ENCODE measurements around the gene KIAA0825. TPM values are rescaled to one million over a fixed set of nuclear protein-coding genes. Genes with fewer than 3 reads are reported as not detected.
A peak's percentile ranks its signal among the peaks of the same experiment; 100 is the strongest.

KIAA0825 gene
- total RNA-seq, 2 donors from 2014 or later: 4.1 to 4.3 TPM

- TF ChIP-seq CTCF (IDR thresholded peaks at IDR 0.05): no peak
- H3K9me3 ChIP-seq: no peaks in the 10 kb centered on the region
- ATAC-seq (ENCODE audit: insufficient number of reproducible peaks, low FRiP score, low read depth) (no peak), DNase-seq (ENCODE audit: low spot score) (no peak)
- H3K27ac ChIP-seq: no peak overlapping the region
- no peaks in the 10 kb centered on the region for H3K36me3 ChIP-seq
- no peak overlapping the region for H3K4me3 ChIP-seq
- H3K27me3 ChIP-seq (replicated peaks; ENCODE audit: insufficient read depth): no peaks in the 10 kb centered on the region
- no peaks in the 10 kb centered on the region for H3K4me1 ChIP-seq (ENCODE audit: control insufficient read depth in 1 of 2, low read depth in 2 of 2)
Measured at GRCh38 chr5:94113087-94113486, 505.3 kb downstream of the KIAA0825 start.

GRCh38 chr5:94111209-94112004, 507.0 kb downstream of the KIAA0825 start:
- DNase-seq (ENCODE audit: low spot score) (peak; percentile 83), ATAC-seq (ENCODE audit: insufficient number of reproducible peaks, low FRiP score, low read depth) (peak; percentile 97)
- Histone ChIP-seq H3K27ac (peak overlapping the region; percentile 73 to 86), H3K4me3 (peak overlapping the region; percentile 95), H3K9me3 (no peaks in the 10 kb centered on the region), H3K4me1 (ENCODE audit: control insufficient read depth in 1 of 2, low read depth in 2 of 2) (no peaks in the 10 kb centered on the region), H3K27me3 (replicated peaks; ENCODE audit: insufficient read depth) (no peaks in the 10 kb centered on the region), H3K36me3 (no peaks in the 10 kb centered on the region)
- no peak for TF ChIP-seq CTCF (IDR thresholded peaks at IDR 0.05)

GRCh38 chr5:94103514-94104245, 514.7 kb downstream of the KIAA0825 start:
- peaks cover 12% of the 10 kb centered on the region for H3K9me3 ChIP-seq
- H3K27ac ChIP-seq: no peak overlapping the region
- H3K4me1 ChIP-seq (ENCODE audit: control insufficient read depth in 1 of 2, low read depth in 2 of 2): no peaks in the 10 kb centered on the region
- H3K36me3 ChIP-seq: no peaks in the 10 kb centered on the region
- TF ChIP-seq CTCF (IDR thresholded peaks at IDR 0.05): no peak
- DNase-seq (ENCODE audit: low spot score) (no peak), ATAC-seq (ENCODE audit: insufficient number of reproducible peaks, low FRiP score, low read depth) (no peak)
- no peak overlapping the region for H3K4me3 ChIP-seq
- no peaks in the 10 kb centered on the region for H3K27me3 ChIP-seq (replicated peaks; ENCODE audit: insufficient read depth)

Other genes with a start within 250 kb of the KIAA0825 start
- 1 to 10 TPM; 2.3 to 2.7 TPM for gene SLF1, start 65 bp upstream of the KIAA0825 start, total RNA-seq

All from thoracic aorta (tissue), 2 donors.